Cardiac muscle cell (in vitro differentiated cells and primary cell): Measurements from ENCODE around the gene SACS. TPM values are rescaled to one million over a fixed set of nuclear protein-coding genes. Genes with fewer than 3 reads are reported as not detected.

Experiments used
- DNase-seq, 2 donors: peaks; one replicate each; pipeline versions ENCODE4 v3.0.0 to v3.0.0-alpha.2; 2010 to 2017; ENCODE audit warnings: low read depth in 1 of 2, low spot score in 1 of 2
- H3K27ac ChIP-seq: fragments of 200-600 bp; sonication (generic); 2 replicates; pipeline ENCODE4 v1.5.1; 2016
- H3K27me3 ChIP-seq: fragments of 200-600 bp; sonication (generic); 2 replicates; pipeline ENCODE4 v1.6.0; 2016; ENCODE audit warnings: control low read depth
- H3K36me3 ChIP-seq: fragments of 200-600 bp; sonication (generic); 2 replicates; pipeline ENCODE4 v1.5.1; 2016; ENCODE audit warnings: control low read depth
- H3K4me1 ChIP-seq: fragments of 200-600 bp; sonication (generic); 2 replicates; pipeline ENCODE4 v1.8.1; 2017; ENCODE audit warnings: low read depth, mild to moderate bottlenecking, mixed run types
- H3K4me3 ChIP-seq: fragments of 200-600 bp; sonication (generic); 2 replicates; pipeline ENCODE4 v1.5.1; 2016; ENCODE audit warnings: mild to moderate bottlenecking
- H3K9me3 ChIP-seq: fragments of 200-600 bp; sonication (generic); 2 replicates; pipeline ENCODE4 v1.5.1; 2017; ENCODE audit warnings: low read depth, mild to moderate bottlenecking, control low read depth
- CTCF ChIP-seq: IDR thresholded peaks from 2 replicates; pipeline ENCODE4 v1.5.1; 2012; ENCODE audit warnings: low read depth, mild to moderate bottlenecking, low read length
- polyA plus RNA-seq: library from polyadenylated mRNA; unstranded; fragments of >200 nt; fragmentation: Nextera tagmentation; extraction: Ambion mirVana; gene quantifications from 2 replicates; pipeline ENCODE4 v1.2.1, GENCODE V29; 2016
- total RNA-seq: library from RNA; depleted of rRNA; stranded (reverse); fragments of >200 nt; gene quantifications from 2 replicates; pipeline ENCODE4 v1.2.3, GENCODE V29; 2016

Gene SACS
- total and polyA plus RNA-seq, 2 experiments from 2014 or later: 5.1 to 34.9 TPM

DNA sequence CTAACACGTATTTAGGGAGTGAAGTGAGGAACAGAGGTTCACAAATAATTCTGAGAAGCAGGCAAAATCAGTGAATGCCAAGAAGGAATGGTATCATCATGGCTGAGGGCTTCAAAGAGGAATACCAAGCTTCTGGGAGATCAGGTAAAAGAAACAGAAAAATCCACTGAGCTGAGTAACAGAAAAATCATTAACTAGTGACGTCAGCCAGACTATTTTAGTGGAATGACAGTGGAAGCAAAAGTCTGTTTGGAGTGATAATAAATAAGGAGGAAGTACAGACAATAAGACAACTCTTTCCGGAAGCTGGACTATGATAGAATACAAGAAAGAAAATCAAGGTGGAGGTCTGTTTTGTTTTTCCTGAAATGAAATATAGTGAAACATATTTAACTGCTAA lies 83.5 kb downstream of the SACS start:
- Histone ChIP-seq H3K27me3 (no peaks in the 10 kb centered on the region), H3K4me1 (peaks cover 9% of the 10 kb centered on the region), H3K36me3 (peaks cover 9% of the 10 kb centered on the region), H3K4me3 (no peak overlapping the region), H3K9me3 (no peaks in the 10 kb centered on the region), H3K27ac (no peak overlapping the region)
- no peak for DNase-seq
- no peak for TF ChIP-seq CTCF

- no peak overlapping the region for H3K27ac ChIP-seq
- H3K36me3 ChIP-seq: peaks cover 8% of the 10 kb centered on the region
- H3K9me3 ChIP-seq: no peaks in the 10 kb centered on the region
- no peak overlapping the region for H3K4me3 ChIP-seq
- no peak for TF ChIP-seq CTCF
- H3K27me3 ChIP-seq: no peaks in the 10 kb centered on the region
- peak in 1 of 2 donors; percentile 13 for DNase-seq
- H3K4me1 ChIP-seq: peaks cover 9% of the 10 kb centered on the region
These were observed 84.2 kb downstream of the SACS start for GRCh38 chr13:23349161-23349897.

DNA sequence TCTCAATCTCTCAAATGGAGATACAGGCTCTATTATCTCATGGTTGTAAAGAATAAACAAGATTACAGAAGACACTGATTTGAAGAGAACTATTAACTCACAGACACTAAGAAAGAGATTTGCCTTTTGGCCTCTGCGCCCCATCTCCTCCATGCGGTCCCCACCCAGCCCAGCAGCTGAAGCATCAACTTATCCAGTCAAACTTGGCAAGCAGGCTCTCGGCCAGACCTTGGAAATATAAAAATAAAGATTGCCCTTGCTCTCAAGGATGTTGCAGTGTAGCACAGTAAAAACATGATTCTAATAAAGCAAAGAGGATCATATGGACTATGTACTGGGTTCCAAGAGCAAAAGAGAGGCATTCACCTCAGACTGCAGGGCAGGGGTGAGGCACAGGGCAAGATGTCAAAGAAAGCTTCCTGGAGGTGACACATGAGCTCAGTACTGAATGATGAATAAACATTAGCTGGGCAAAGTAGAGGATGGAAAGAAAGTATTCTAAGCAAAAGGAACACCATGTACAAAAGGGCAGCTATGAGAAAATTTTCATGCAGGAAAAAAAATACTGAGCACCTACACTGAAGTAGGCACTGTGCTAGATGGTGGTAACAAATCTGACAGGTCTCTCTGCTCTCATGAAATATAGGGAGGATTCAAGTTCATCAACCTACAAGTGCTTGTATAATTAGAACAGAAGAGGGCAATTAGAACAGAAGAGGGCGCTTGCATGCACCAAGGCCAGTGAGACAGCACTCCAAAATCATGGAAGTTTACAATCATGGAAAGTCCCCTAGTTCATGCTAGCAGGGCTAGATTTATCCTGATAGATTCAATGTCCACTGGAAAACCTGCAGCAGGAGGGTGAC lies 85.0 kb downstream of the SACS start:
- Histone ChIP-seq H3K27me3 (no peaks in the 10 kb centered on the region), H3K36me3 (peaks cover 3% of the 10 kb centered on the region)

GRCh38 chr13:23347601-23348000 lies 85.9 kb downstream of the SACS start:
- TF ChIP-seq CTCF: no peak

More for the DNA sequence above, 85.0 kb downstream of the SACS start:
- H3K9me3 ChIP-seq: no peaks in the 10 kb centered on the region
- no peak overlapping the region for H3K27ac ChIP-seq
- H3K4me3 ChIP-seq: no peak overlapping the region
- peak; percentile 13 for DNase-seq
- TF ChIP-seq CTCF: peak; percentile 18
- peaks cover 9% of the 10 kb centered on the region for H3K4me1 ChIP-seq

GRCh38 chr13:23344931-23345595 lies 88.4 kb downstream of the SACS start:
- Histone ChIP-seq H3K4me3 (no peak overlapping the region), H3K27ac (no peak overlapping the region), H3K4me1 (peaks cover 9% of the 10 kb centered on the region), H3K9me3 (no peaks in the 10 kb centered on the region), H3K36me3 (peaks cover 15% of the 10 kb centered on the region), H3K27me3 (no peaks in the 10 kb centered on the region)
- TF ChIP-seq CTCF: no peak
- no peak for DNase-seq

More at GRCh38 chr13:23347601-23348000, 85.9 kb downstream of the SACS start:
- Histone ChIP-seq H3K27me3 (no peaks in the 10 kb centered on the region), H3K4me1 (peaks cover 9% of the 10 kb centered on the region), H3K4me3 (no peak overlapping the region), H3K9me3 (no peaks in the 10 kb centered on the region), H3K36me3 (peaks cover 3% of the 10 kb centered on the region), H3K27ac (no peak overlapping the region)
- DNase-seq: no peak
